Measurements from ENCODE around the gene FBXL20. TPM values are rescaled to one million over a fixed set of nuclear protein-coding genes. Genes with fewer than 3 reads are reported as not detected.

FBXL20 gene
- total RNA-seq, 1 donor from 2014 or later, result 18.3 TPM

- Histone ChIP-seq H3K79me2 (ENCODE audit: insufficient read depth, low read length) (peaks cover 28% of the 10 kb centered on the region), H3K4me3 (ENCODE audit: insufficient read depth, low read depth, low read length) (no peak overlapping the region), H3K27ac (ENCODE audit: low read depth, low read length) (no peak overlapping the region), H4K20me1 (ENCODE audit: insufficient read depth, low read length) (peaks cover 51% of the 10 kb centered on the region), H3K27me3 (ENCODE audit: insufficient read depth, low read length) (no peaks in the 10 kb centered on the region), H3K4me1 (ENCODE audit: insufficient read depth, low read length) (peaks cover 35% of the 10 kb centered on the region), H3K4me2 (ENCODE audit: low read length) (no peak overlapping the region), H2AFZ (ENCODE audit: low read depth, low read length) (no peak overlapping the region), H3K36me3 (ENCODE audit: insufficient read depth, low read length) (peaks cover 33% of the 10 kb centered on the region), H3K9ac (ENCODE audit: low read length) (no peak overlapping the region), H3K9me3 (ENCODE audit: insufficient read depth, low read depth, low read length) (no peaks in the 10 kb centered on the region)
- TF ChIP-seq, protein P1, sequence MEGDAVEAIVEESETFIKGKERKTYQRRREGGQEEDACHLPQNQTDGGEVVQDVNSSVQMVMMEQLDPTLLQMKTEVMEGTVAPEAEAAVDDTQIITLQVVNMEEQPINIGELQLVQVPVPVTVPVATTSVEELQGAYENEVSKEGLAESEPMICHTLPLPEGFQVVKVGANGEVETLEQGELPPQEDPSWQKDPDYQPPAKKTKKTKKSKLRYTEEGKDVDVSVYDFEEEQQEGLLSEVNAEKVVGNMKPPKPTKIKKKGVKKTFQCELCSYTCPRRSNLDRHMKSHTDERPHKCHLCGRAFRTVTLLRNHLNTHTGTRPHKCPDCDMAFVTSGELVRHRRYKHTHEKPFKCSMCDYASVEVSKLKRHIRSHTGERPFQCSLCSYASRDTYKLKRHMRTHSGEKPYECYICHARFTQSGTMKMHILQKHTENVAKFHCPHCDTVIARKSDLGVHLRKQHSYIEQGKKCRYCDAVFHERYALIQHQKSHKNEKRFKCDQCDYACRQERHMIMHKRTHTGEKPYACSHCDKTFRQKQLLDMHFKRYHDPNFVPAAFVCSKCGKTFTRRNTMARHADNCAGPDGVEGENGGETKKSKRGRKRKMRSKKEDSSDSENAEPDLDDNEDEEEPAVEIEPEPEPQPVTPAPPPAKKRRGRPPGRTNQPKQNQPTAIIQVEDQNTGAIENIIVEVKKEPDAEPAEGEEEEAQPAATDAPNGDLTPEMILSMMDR (IDR thresholded peaks at IDR 0.05; ENCODE audit: insufficient read depth, low read depth, low read length), result no peak
- TF ChIP-seq EZH2 (IDR thresholded peaks at IDR 0.05; ENCODE audit: insufficient read depth, low read length), result no peak
- peaks cover under 1% of the 10 kb centered on the region for H3K27me3 Mint-ChIP-seq (ENCODE audit: low read depth, unreplicated experiment)
- H3K27ac Mint-ChIP-seq (ENCODE audit: unreplicated experiment), result no peak overlapping the region
- peaks cover 29% of the 10 kb centered on the region for H3K36me3 Mint-ChIP-seq (ENCODE audit: low read depth, unreplicated experiment)
- H3K9me3 Mint-ChIP-seq (ENCODE audit: unreplicated experiment), result no peaks in the 10 kb centered on the region
- H3K4me3 Mint-ChIP-seq (ENCODE audit: unreplicated experiment), result no peak overlapping the region
- H3K4me1 Mint-ChIP-seq (ENCODE audit: low read depth, unreplicated experiment), result peaks cover 27% of the 10 kb centered on the region
- DNase-seq (ENCODE audit: low read depth), result no peak
- FAIRE-seq, result no peak
Measured at GRCh38 chr17:39205112-39205526, 196.3 kb downstream of the FBXL20 start.

DNA sequence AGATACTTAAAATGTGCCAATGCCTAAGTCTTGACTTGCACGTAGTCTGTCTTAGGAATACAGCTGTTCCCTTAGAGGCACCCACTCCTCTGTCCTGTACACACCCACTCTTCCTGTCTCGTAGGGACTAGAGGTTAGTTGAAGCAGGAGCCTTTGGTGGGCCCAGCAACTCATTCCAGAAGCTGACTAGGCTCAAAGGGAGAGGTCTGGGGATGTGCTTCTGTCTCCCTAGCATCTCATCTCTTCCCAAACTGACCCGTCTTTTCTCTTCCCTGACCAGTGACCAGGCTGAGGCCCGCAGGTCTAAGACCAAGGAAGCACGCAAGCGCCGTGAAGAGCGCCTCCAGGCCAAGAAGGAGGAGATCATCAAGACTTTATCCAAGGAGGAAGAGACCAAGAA lies 197.2 kb downstream of the FBXL20 start:
- Histone ChIP-seq H3K4me1 (ENCODE audit: insufficient read depth, low read length) (peaks cover 26% of the 10 kb centered on the region), H3K9me3 (ENCODE audit: insufficient read depth, low read depth, low read length) (no peaks in the 10 kb centered on the region), H3K4me3 (ENCODE audit: insufficient read depth, low read depth, low read length) (no peak overlapping the region), H3K9ac (ENCODE audit: low read length) (no peak overlapping the region), H3K36me3 (ENCODE audit: insufficient read depth, low read length) (peaks cover 33% of the 10 kb centered on the region), H4K20me1 (ENCODE audit: insufficient read depth, low read length) (peaks cover 51% of the 10 kb centered on the region), H3K27me3 (ENCODE audit: insufficient read depth, low read length) (no peaks in the 10 kb centered on the region), H3K79me2 (ENCODE audit: insufficient read depth, low read length) (peaks cover 30% of the 10 kb centered on the region), H3K4me2 (ENCODE audit: low read length) (no peak overlapping the region), H2AFZ (ENCODE audit: low read depth, low read length) (no peak overlapping the region), H3K27ac (ENCODE audit: low read depth, low read length) (no peak overlapping the region)
- Mint-ChIP-seq H3K4me1 (ENCODE audit: low read depth, unreplicated experiment) (peaks cover 29% of the 10 kb centered on the region), H3K36me3 (ENCODE audit: low read depth, unreplicated experiment) (peaks cover 31% of the 10 kb centered on the region), H3K27me3 (ENCODE audit: low read depth, unreplicated experiment) (no peaks in the 10 kb centered on the region), H3K4me3 (ENCODE audit: unreplicated experiment) (no peak overlapping the region), H3K27ac (ENCODE audit: unreplicated experiment) (no peak overlapping the region), H3K9me3 (ENCODE audit: unreplicated experiment) (no peaks in the 10 kb centered on the region)
- FAIRE-seq (no peak), DNase-seq (ENCODE audit: low read depth) (no peak)
- TF ChIP-seq, protein P1 (IDR thresholded peaks at IDR 0.05; ENCODE audit: insufficient read depth, low read depth, low read length), result no peak
- no peak for TF ChIP-seq EZH2 (IDR thresholded peaks at IDR 0.05; ENCODE audit: insufficient read depth, low read length)

Other genes with a start within 250 kb of the FBXL20 start
- gene PLXDC1, start 250.0 kb downstream of the FBXL20 start, total RNA-seq, result 8.9 and 13.8 TPM in 2 replicates
- not detected in 2 replicates for gene ARL5C, start 235.5 kb downstream of the FBXL20 start, total RNA-seq
- 16.6 and 16.9 TPM in 2 replicates for gene CACNB1, start 204.0 kb downstream of the FBXL20 start, total RNA-seq
- 1,346 and 1,451 TPM in 2 replicates for gene RPL19, start 201.3 kb downstream of the FBXL20 start, total RNA-seq
- gene STAC2, start 175.7 kb downstream of the FBXL20 start, total RNA-seq, result not detected in 2 replicates
- 43.8 and 46.6 TPM in 2 replicates for gene MED1, start 49.6 kb upstream of the FBXL20 start, total RNA-seq
- gene CDK12, start 59.9 kb upstream of the FBXL20 start, total RNA-seq, result 55.7 and 56.6 TPM in 2 replicates
- gene NEUROD2, start 206.3 kb upstream of the FBXL20 start, total RNA-seq, result not detected in 2 replicates
- gene PPP1R1B, start 225.3 kb upstream of the FBXL20 start, total RNA-seq, result 0.26 and 0.39 TPM in 2 replicates
- 51.2 and 62.1 TPM in 2 replicates for gene STARD3, start 235.5 kb upstream of the FBXL20 start, total RNA-seq

Data from astrocyte (in vitro differentiated cells and primary cell).